ENCODE data around the gene BMS1. TPM values are rescaled to one million over a fixed set of nuclear protein-coding genes. Genes with fewer than 3 reads are reported as not detected.

Gene BMS1
- total RNA-seq, 1 donor from 2014 or later: 23.2 TPM

- no peak for TF ChIP-seq CTCF (IDR thresholded peaks at IDR 0.05; ENCODE audit: insufficient read depth, low read length, poor library complexity, severe bottlenecking)
- H3K36me3 ChIP-seq (ENCODE audit: control insufficient read depth, insufficient read depth, low read length): no peaks in the 10 kb centered on the region
- DNase-seq (ENCODE audit: low read depth): no peak
- H3K27me3 ChIP-seq (ENCODE audit: control insufficient read depth, insufficient read depth, low read length): no peaks in the 10 kb centered on the region
- no peak overlapping the region for H3K4me3 ChIP-seq (ENCODE audit: low read depth, low read length)
Observed at GRCh38 chr10:42882597-42882996, 100.0 kb downstream of the BMS1 start.

Other genes starting within 250 kb of the BMS1 start
- 20.4 and 25.8 TPM in 2 replicates for gene ZNF33B, start 144.2 kb upstream of the BMS1 start, total RNA-seq